GM23338 (cell line): Measurements from ENCODE around the gene REEP1. TPM values are rescaled to one million over a fixed set of nuclear protein-coding genes. Genes with fewer than 3 reads are reported as not detected.

Experiments
- ATAC-seq: fragments of 200-7000 bp; cut with Tn5 transposase; 3 replicates; pipeline ENCODE4 v1.9.1; 2020
- DNase-seq: peaks from one replicate; pipeline ENCODE4 v3.0.0-alpha.2; 2015; ENCODE audit warnings: low spot score
- H2AFZ ChIP-seq: fragments of 200-600 bp; sonication (generic); 2 replicates; pipeline ENCODE4 v1.8.0; 2016; ENCODE audit warnings: antibody characterized with exemption, mild to moderate bottlenecking, moderate library complexity
- H3F3A ChIP-seq: fragments of 200-600 bp; sonication (generic); replicated peaks from 2 replicates; pipeline ENCODE4 v1.8.0; 2017; ENCODE audit warnings: antibody characterized with exemption, mixed run types, low read depth
- H3K27ac ChIP-seq: fragments of 200-600 bp; sonication (generic); 2 replicates; pipeline ENCODE4 v1.6.1; 2016; ENCODE audit warnings: low read depth
- H3K27me3 ChIP-seq: fragments of 200-600 bp; sonication (generic); 2 replicates; pipeline ENCODE4 v1.8.0; 2016; ENCODE audit warnings: mild to moderate bottlenecking, mixed run types, moderate library complexity; ENCODE audit not compliant: insufficient read depth
- H3K36me3 ChIP-seq: fragments of 200-600 bp; sonication (generic); 2 replicates; pipeline ENCODE4 v1.8.0; 2016; ENCODE audit warnings: mild to moderate bottlenecking; ENCODE audit not compliant: insufficient read depth
- H3K4me1 ChIP-seq: fragments of 200-600 bp; sonication (generic); 2 replicates; pipeline ENCODE4 v1.8.0; 2016; ENCODE audit warnings: mild to moderate bottlenecking, moderate library complexity; ENCODE audit not compliant: insufficient read depth
- H3K4me2 ChIP-seq: fragments of 200-600 bp; sonication (generic); 2 replicates; pipeline ENCODE4 v1.7.1; 2017; ENCODE audit warnings: mixed run types
- H3K4me3 ChIP-seq: fragments of 200-600 bp; sonication (generic); 2 replicates; pipeline ENCODE4 v1.6.1; 2016; ENCODE audit warnings: mixed run types
- H3K79me2 ChIP-seq: fragments of 200-600 bp; sonication (generic); replicated peaks from 2 replicates; pipeline ENCODE4 v1.8.0; 2017; ENCODE audit warnings: mild to moderate bottlenecking; ENCODE audit not compliant: insufficient read depth
- H3K9me2 ChIP-seq: fragments of 200-600 bp; sonication (generic); 2 replicates; pipeline ENCODE4 v1.8.0; 2017; ENCODE audit not compliant: insufficient read depth
- H4K20me1 ChIP-seq: fragments of 200-600 bp; sonication (generic); replicated peaks from 2 replicates; pipeline ENCODE4 v1.8.0; 2017; ENCODE audit warnings: mild to moderate bottlenecking; ENCODE audit not compliant: insufficient read depth
- H3K27ac Mint-ChIP-seq: 2 replicates; pipeline ENCODE4 v1.8.0; 2020; ENCODE audit warnings: inconsistent platforms, mild to moderate bottlenecking, moderate library complexity, mixed read lengths
- H3K27me3 Mint-ChIP-seq: 3 replicates; pipeline ENCODE4 v1.8.0; 2022; ENCODE audit warnings: low read depth, mild to moderate bottlenecking, moderate library complexity, mixed read lengths, inconsistent platforms; ENCODE audit not compliant: insufficient read depth, poor library complexity
- H3K36me3 Mint-ChIP-seq: 3 replicates; pipeline ENCODE4 v1.8.0; 2021; ENCODE audit warnings: low read depth, mild to moderate bottlenecking, inconsistent platforms, moderate library complexity, mixed read lengths
- H3K4me1 Mint-ChIP-seq: 3 replicates; pipeline ENCODE4 v1.8.0; 2020; ENCODE audit warnings: mild to moderate bottlenecking, inconsistent platforms, mixed read lengths
- H3K4me3 Mint-ChIP-seq: 3 replicates; pipeline ENCODE4 v1.8.0; 2021; ENCODE audit warnings: moderate library complexity, mild to moderate bottlenecking, inconsistent platforms, mixed read lengths
- H3K9me3 Mint-ChIP-seq: 3 replicates; pipeline ENCODE4 v1.8.0; 2020; ENCODE audit warnings: moderate library complexity, mild to moderate bottlenecking, inconsistent platforms, mixed read lengths
- CREB1 ChIP-seq: fragments of 250-450 bp; sonication (Bioruptor Pico); IDR thresholded peaks from 2 replicates; pipeline ENCODE4 v1.5.0; 2020; ENCODE audit warnings: low read depth, mild to moderate bottlenecking, moderate library complexity
- STAT1 ChIP-seq: IDR thresholded peaks from one replicate; pipeline ENCODE4 v1.6.1; 2016; ENCODE audit warnings: antibody characterized with exemption; ENCODE audit not compliant: unreplicated experiment
- ZNF114 ChIP-seq: fragments of 250-450 bp; sonication (Bioruptor Pico); IDR thresholded peaks from 2 replicates; pipeline ENCODE4 v1.5.0; 2020; ENCODE audit warnings: mild to moderate bottlenecking, moderate library complexity
- ZNF331 ChIP-seq: fragments of 250-450 bp; sonication (Bioruptor Pico); IDR thresholded peaks from 2 replicates; pipeline ENCODE4 v1.5.0; 2020; ENCODE audit warnings: low read depth, mild to moderate bottlenecking, moderate library complexity
- polyA plus RNA-seq: library from polyadenylated mRNA; unstranded; fragments of >200 nt; fragmentation: Nextera tagmentation; extraction: Ambion mirVana; gene quantifications from 2 replicates; pipeline ENCODE4 v1.2.1, GENCODE V29; 2016
- total RNA-seq: library from RNA; depleted of rRNA; stranded (reverse); fragments of >200 nt; shearing (Covaris generic); gene quantifications from 2 replicates; pipeline ENCODE4 v1.2.3, GENCODE V29; 2014
- TF ChIP-seq, protein P1 (sequence below): IDR thresholded peaks from 2 replicates; pipeline ENCODE4 v1.6.1; 2016; ENCODE audit warnings: antibody characterized with exemption
- TF ChIP-seq, protein P2 (sequence below): fragments of 250-450 bp; sonication (Bioruptor Pico); IDR thresholded peaks from 2 replicates; pipeline ENCODE4 v1.5.0; 2020; ENCODE audit warnings: mild to moderate bottlenecking, moderate library complexity
- TF ChIP-seq, protein P3 (sequence below): IDR thresholded peaks from one replicate; pipeline ENCODE4 v1.6.1; 2018; ENCODE audit warnings: antibody characterized with exemption; ENCODE audit not compliant: unreplicated experiment

REEP1 gene
- total and polyA plus RNA-seq, 2 experiments from 2014 or later = 1.6 to 1.8 TPM

DNA sequence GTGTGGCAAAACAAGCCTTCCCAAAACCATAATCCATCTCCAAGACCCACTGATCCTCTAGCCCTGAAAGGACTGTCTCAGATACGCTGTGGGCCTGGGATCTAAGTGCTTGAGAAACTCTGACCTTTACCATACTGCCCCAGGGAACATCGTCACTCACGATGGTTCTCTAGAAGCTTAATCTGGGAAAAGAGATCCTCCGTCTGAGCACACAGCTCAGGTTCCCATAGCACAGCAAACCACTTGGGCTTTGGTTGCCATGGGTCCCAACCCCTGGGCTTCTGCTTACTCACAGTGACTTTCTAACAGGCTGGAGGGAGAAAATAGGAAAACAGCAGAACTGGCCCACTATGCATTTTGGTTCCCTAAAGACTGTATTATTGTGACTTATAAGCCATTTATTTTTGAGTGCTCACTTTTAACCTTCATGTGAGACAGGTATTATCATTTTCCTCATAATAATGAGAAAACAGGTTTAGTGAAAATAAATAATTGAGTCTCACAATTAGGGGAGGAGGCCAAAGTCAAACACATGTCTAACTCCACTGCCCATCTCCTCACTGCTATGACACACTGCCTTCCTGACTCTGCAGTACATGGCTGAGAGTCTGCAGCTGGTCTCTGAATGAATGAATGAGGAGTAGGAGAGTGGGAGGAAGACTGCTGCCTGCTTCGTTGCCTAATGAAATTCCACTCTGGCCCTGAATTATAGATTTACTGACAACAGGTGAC is 46.7 kb downstream of the REEP1 start:
- Histone ChIP-seq H3K4me1 (no peaks in the 10 kb centered on the region), H3F3A (no peaks in the 10 kb centered on the region), H4K20me1 (no peaks in the 10 kb centered on the region), H2AFZ (no peak overlapping the region), H3K27ac (no peak overlapping the region), H3K79me2 (no peaks in the 10 kb centered on the region), H3K4me3 (no peak overlapping the region), H3K4me2 (no peak overlapping the region), H3K36me3 (no peaks in the 10 kb centered on the region), H3K9me2 (no peaks in the 10 kb centered on the region), H3K27me3 (no peaks in the 10 kb centered on the region)
- Mint-ChIP-seq H3K36me3 (no peaks in the 10 kb centered on the region), H3K9me3 (no peaks in the 10 kb centered on the region), H3K27ac (no peak overlapping the region), H3K4me3 (no peak overlapping the region), H3K4me1 (no peaks in the 10 kb centered on the region), H3K27me3 (peaks cover 1% of the 10 kb centered on the region)
- no peak for ATAC-seq
- TF ChIP-seq CREB1 (CRISPR knock-in tag) (no peak), ZNF331 (CRISPR knock-in tag) (no peak), STAT1 (no peak), ZNF114 (no peak)
- TF ChIP-seq, protein P1, sequence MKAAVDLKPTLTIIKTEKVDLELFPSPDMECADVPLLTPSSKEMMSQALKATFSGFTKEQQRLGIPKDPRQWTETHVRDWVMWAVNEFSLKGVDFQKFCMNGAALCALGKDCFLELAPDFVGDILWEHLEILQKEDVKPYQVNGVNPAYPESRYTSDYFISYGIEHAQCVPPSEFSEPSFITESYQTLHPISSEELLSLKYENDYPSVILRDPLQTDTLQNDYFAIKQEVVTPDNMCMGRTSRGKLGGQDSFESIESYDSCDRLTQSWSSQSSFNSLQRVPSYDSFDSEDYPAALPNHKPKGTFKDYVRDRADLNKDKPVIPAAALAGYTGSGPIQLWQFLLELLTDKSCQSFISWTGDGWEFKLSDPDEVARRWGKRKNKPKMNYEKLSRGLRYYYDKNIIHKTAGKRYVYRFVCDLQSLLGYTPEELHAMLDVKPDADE = no peak
- TF ChIP-seq, protein P2, sequence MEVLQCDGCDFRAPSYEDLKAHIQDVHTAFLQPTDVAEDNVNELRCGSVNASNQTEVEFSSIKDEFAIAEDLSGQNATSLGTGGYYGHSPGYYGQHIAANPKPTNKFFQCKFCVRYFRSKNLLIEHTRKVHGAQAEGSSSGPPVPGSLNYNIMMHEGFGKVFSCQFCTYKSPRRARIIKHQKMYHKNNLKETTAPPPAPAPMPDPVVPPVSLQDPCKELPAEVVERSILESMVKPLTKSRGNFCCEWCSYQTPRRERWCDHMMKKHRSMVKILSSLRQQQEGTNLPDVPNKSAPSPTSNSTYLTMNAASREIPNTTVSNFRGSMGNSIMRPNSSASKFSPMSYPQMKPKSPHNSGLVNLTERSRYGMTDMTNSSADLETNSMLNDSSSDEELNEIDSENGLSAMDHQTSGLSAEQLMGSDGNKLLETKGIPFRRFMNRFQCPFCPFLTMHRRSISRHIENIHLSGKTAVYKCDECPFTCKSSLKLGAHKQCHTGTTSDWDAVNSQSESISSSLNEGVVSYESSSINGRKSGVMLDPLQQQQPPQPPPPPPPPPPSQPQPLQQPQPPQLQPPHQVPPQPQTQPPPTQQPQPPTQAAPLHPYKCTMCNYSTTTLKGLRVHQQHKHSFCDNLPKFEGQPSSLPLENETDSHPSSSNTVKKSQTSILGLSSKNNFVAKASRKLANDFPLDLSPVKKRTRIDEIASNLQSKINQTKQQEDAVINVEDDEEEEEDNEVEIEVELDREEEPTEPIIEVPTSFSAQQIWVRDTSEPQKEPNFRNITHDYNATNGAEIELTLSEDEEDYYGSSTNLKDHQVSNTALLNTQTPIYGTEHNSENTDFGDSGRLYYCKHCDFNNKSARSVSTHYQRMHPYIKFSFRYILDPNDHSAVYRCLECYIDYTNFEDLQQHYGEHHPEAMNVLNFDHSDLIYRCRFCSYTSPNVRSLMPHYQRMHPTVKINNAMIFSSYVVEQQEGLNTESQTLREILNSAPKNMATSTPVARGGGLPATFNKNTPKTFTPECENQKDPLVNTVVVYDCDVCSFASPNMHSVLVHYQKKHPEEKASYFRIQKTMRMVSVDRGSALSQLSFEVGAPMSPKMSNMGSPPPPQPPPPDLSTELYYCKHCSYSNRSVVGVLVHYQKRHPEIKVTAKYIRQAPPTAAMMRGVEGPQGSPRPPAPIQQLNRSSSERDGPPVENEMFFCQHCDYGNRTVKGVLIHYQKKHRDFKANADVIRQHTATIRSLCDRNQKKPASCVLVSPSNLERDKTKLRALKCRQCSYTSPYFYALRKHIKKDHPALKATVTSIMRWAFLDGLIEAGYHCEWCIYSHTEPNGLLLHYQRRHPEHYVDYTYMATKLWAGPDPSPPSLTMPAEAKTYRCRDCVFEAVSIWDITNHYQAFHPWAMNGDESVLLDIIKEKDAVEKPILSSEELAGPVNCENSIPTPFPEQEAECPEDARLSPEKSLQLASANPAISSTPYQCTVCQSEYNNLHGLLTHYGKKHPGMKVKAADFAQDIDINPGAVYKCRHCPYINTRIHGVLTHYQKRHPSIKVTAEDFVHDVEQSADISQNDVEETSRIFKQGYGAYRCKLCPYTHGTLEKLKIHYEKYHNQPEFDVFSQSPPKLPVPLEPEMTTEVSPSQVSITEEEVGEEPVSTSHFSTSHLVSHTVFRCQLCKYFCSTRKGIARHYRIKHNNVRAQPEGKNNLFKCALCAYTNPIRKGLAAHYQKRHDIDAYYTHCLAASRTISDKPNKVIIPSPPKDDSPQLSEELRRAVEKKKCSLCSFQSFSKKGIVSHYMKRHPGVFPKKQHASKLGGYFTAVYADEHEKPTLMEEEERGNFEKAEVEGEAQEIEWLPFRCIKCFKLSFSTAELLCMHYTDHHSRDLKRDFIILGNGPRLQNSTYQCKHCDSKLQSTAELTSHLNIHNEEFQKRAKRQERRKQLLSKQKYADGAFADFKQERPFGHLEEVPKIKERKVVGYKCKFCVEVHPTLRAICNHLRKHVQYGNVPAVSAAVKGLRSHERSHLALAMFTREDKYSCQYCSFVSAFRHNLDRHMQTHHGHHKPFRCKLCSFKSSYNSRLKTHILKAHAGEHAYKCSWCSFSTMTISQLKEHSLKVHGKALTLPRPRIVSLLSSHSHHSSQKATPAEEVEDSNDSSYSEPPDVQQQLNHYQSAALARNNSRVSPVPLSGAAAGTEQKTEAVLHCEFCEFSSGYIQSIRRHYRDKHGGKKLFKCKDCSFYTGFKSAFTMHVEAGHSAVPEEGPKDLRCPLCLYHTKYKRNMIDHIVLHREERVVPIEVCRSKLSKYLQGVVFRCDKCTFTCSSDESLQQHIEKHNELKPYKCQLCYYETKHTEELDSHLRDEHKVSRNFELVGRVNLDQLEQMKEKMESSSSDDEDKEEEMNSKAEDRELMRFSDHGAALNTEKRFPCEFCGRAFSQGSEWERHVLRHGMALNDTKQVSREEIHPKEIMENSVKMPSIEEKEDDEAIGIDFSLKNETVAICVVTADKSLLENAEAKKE = no peak
- TF ChIP-seq, protein P3, sequence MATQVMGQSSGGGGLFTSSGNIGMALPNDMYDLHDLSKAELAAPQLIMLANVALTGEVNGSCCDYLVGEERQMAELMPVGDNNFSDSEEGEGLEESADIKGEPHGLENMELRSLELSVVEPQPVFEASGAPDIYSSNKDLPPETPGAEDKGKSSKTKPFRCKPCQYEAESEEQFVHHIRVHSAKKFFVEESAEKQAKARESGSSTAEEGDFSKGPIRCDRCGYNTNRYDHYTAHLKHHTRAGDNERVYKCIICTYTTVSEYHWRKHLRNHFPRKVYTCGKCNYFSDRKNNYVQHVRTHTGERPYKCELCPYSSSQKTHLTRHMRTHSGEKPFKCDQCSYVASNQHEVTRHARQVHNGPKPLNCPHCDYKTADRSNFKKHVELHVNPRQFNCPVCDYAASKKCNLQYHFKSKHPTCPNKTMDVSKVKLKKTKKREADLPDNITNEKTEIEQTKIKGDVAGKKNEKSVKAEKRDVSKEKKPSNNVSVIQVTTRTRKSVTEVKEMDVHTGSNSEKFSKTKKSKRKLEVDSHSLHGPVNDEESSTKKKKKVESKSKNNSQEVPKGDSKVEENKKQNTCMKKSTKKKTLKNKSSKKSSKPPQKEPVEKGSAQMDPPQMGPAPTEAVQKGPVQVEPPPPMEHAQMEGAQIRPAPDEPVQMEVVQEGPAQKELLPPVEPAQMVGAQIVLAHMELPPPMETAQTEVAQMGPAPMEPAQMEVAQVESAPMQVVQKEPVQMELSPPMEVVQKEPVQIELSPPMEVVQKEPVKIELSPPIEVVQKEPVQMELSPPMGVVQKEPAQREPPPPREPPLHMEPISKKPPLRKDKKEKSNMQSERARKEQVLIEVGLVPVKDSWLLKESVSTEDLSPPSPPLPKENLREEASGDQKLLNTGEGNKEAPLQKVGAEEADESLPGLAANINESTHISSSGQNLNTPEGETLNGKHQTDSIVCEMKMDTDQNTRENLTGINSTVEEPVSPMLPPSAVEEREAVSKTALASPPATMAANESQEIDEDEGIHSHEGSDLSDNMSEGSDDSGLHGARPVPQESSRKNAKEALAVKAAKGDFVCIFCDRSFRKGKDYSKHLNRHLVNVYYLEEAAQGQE = no peak
- no peak for DNase-seq
